ENCODE results near the gene OR6F1.
"Not testable (repeated sequence)": the region's sequence is repeated elsewhere in the genome, so short reads cannot be mapped to it uniquely, and the experiment has no call there.

OR6F1 gene

DNA sequence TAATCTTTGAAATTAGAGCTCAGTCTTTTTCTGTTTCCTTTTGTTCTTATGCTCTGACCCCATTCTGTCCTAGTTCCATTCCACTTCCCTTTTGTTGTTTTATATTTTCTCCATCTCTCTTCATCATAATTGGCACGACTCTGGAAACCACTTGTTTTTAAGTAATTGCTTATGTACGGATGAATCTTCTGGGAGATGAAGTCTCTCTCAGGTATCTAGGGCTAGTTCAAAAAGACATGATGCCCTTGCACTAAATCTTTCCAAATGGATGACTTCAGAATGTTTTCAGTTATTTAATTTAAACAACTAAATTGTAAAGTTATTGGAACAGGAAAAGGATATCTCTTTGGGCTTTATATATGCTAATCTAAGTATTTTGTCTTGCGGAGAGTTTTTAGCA lies at the start of gene OR6F1:
Gene OR6F1, minus strand, starts transcription at position 101 of the 400 bp plus-strand sequence. CDS start 3,891 bp downstream, outside the sequence.
- no peaks in the 10 kb centered on the region for H3K36me3 Mint-ChIP-seq
- no peak for ATAC-seq (replicated peaks)
- DNase-seq: no peak
- H3K4me1 Mint-ChIP-seq: no peaks in the 10 kb centered on the region
- H3K9me3 Mint-ChIP-seq: peaks cover 0 to 4% of the 10 kb centered on the region in 2 donors
- H3K27ac Mint-ChIP-seq: no peak within 1 kb of the TSS
- no peak within 1 kb of the TSS for H3K4me3 Mint-ChIP-seq
- H3K27me3 Mint-ChIP-seq: peaks cover 0 to 4% of the 10 kb centered on the region in 2 donors

DNA sequence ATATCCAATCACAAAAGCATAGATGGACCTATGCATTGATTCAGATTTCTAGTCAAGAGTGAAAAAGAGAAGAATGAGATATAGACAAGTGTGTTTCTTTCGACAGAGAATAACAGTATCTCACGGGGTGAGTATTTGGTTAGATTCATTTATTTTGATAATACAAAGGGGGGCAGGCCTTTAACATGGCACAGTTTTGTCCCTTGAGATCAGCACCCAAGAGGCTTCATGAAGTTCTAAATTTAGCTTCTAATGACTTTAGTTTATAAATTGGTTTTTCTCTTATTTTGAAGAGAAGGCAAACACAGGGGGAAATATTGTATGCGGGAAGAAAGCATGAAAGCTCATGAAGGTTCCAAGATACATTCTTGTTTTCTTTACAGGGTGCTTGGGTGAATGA lies 44.0 kb upstream of the OR6F1 start, which contains the start of gene OR1C1:
Gene OR1C1, minus strand, starts transcription at position 101 of the 400 bp plus-strand sequence. CDS start 2,150 bp downstream, outside the sequence.
- ATAC-seq (replicated peaks) (no peak), DNase-seq (no peak)
- Mint-ChIP-seq H3K9me3 (peaks cover 0 to 6% of the 10 kb centered on the region in 2 donors), H3K27me3 (no peaks in the 10 kb centered on the region), H3K4me3 (no peak within 1 kb of the TSS), H3K36me3 (no peaks in the 10 kb centered on the region), H3K27ac (no peak within 1 kb of the TSS), H3K4me1 (no peaks in the 10 kb centered on the region)

DNA sequence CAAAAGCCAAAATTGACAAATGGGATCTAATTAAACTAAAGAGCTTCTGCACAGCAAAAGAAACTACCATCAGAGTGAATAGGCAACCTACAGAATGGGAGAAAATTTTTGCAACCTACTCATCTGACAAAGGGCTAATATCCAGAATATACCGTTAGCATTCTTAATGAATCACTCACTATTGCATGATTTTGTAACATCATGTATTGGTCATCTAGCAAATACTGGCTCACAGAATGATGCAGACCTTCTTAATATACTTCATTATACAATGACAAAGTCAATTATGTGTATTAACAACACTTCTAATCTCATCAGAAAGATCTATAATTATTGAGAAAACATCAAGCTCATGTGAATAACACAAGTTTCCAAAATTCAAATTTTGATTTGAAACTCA lies 37.9 kb upstream of the OR6F1 start:
- H3K27ac Mint-ChIP-seq; H3K27me3 Mint-ChIP-seq; H3K4me3 Mint-ChIP-seq; ATAC-seq (replicated peaks); H3K36me3 Mint-ChIP-seq; DNase-seq; H3K4me1 Mint-ChIP-seq: not testable (repeated sequence)
- H3K9me3 Mint-ChIP-seq: peaks cover 5 to 19% of the 10 kb centered on the region in 2 donors

DNA sequence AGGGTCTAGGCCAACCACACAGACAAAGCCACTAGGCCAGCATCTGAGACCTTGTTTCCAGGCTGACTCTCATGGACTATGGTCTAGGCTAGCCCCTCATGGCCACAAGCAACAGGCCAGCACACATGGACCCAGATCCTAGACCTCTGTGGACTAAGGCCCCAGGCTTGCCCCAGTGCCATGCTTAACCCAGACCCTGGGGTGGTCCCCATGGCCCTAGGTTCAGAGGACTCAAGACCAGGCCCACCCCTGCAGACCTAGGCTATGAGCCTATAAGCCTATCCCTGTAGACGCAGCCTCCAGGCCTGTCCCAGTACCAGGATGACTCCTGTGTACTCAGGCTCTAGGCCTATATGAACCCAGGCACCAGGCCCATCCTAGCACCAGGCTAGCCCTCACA lies 33.4 kb upstream of the OR6F1 start:
- peaks cover 0 to 3% of the 10 kb centered on the region in 2 donors for H3K36me3 Mint-ChIP-seq
- H3K4me1 Mint-ChIP-seq: no peaks in the 10 kb centered on the region
- DNase-seq (no peak), ATAC-seq (replicated peaks) (no peak)
- H3K9me3 Mint-ChIP-seq: peaks cover 3 to 14% of the 10 kb centered on the region in 2 donors
- no peak overlapping the region for H3K4me3 Mint-ChIP-seq
- H3K27me3 Mint-ChIP-seq: no peaks in the 10 kb centered on the region
- no peak overlapping the region for H3K27ac Mint-ChIP-seq

DNA sequence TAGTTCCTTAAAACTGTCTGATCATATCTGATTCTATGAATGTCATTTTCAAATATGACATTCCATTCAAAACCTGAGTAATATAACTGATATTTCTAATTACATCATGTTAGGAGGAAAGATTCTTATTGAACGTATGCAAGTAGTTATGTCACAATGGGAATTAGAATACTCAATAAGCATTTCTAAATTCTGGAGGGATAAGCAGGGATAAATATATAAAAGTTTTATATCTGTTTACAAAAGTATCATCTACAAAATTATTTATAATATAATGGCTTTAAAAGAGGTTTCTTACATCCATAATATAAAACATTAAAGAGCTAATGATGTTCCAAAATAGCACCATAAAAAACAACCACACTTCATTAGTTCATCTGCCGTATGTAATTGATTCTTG lies 31.6 kb upstream of the OR6F1 start, which contains the start of gene OR14A2:
Gene OR14A2, minus strand, starts transcription at position 101 of the 400 bp plus-strand sequence.
- Mint-ChIP-seq H3K27me3 (no peaks in the 10 kb centered on the region), H3K9me3 (peaks cover 3 to 14% of the 10 kb centered on the region in 2 donors), H3K4me1 (no peaks in the 10 kb centered on the region), H3K36me3 (peaks cover 0 to 3% of the 10 kb centered on the region in 2 donors), H3K27ac (no peak within 1 kb of the TSS), H3K4me3 (no peak within 1 kb of the TSS)
- DNase-seq (no peak), ATAC-seq (replicated peaks) (no peak)

DNA sequence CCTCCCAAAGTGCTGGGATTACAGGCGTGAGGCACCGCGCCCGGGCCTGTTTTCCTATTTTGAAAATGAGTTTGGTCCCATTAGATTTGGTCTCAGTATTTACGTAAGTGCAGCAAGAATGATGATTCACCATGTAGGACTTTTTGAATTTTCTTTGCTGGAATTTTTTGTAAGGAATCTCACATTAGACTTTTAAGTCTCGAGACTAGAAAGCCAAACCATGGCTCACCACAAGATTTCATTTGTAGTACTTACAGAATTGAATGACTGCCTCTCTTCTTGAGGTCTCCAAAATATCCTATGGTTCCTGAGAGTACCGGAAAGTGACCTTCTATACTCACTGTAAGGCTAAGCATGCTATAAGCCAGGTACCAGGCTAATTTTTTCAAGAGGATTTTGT lies 31.2 kb upstream of the OR6F1 start:
- no peak for ATAC-seq (replicated peaks)
- no peaks in the 10 kb centered on the region for H3K27me3 Mint-ChIP-seq
- H3K27ac Mint-ChIP-seq: no peak overlapping the region
- no peak for DNase-seq
- peaks cover 3 to 14% of the 10 kb centered on the region in 2 donors for H3K9me3 Mint-ChIP-seq
- H3K4me1 Mint-ChIP-seq: no peaks in the 10 kb centered on the region
- H3K36me3 Mint-ChIP-seq: peaks cover 0 to 3% of the 10 kb centered on the region in 2 donors
- no peak overlapping the region for H3K4me3 Mint-ChIP-seq

DNA sequence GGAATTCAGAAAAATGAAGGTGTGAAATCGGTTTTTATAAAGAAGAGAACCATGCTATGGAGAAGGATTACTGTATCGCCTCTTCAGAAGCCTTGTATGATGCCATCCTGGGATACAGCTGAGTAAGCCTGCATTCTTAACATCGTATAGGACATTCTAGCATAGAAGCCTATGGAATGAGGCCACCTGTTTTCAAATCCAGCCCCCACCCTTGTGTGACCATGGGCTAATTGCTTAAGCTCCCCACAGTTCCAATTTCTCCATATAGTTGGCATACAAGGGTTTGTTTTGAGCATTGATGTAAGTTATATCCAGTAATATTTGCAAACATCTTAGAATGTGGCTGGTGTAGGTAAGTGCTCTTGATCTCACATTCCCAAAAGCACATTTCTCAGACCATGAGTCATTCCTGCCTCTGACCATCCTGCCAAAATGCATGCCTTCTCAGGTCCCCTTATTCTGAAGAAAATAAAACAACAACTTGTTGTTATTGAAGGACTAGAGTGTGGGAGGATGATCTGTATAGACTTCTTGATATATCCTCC lies 30.0 kb upstream of the OR6F1 start:
- Mint-ChIP-seq H3K4me1 (no peaks in the 10 kb centered on the region), H3K36me3 (peaks cover 0 to 3% of the 10 kb centered on the region in 2 donors), H3K27me3 (no peaks in the 10 kb centered on the region), H3K4me3 (no peak overlapping the region), H3K27ac (no peak overlapping the region), H3K9me3 (peaks cover 3 to 10% of the 10 kb centered on the region in 2 donors)
- ATAC-seq (replicated peaks) (no peak), DNase-seq (no peak)

DNA sequence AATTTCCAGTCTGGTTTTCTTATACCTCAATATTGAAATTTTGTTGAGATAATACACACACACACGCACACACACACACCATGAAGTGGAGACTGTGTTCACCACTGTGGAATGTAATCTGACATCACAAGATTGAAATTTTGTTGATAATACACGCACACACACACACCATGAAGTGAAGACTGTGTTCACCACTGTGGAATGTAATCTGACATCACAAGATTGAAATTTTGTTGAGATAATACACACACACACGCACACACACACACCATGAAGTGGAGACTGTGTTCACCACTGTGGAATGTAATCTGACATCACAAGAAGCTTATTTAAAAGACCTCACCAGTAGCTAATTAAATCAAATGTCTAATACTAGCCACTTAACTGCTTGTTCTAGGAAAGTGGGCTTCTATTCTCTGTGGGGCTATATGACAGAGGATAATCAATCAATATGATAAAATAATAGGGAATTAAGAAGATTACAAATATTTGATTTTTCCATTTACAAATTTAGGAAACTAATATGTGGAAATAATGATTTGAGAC lies 25.8 kb upstream of the OR6F1 start:
- H3K4me1 Mint-ChIP-seq; ATAC-seq (replicated peaks); H3K4me3 Mint-ChIP-seq; DNase-seq; H3K9me3 Mint-ChIP-seq; H3K27ac Mint-ChIP-seq; H3K36me3 Mint-ChIP-seq; H3K27me3 Mint-ChIP-seq: not testable (repeated sequence)

DNA sequence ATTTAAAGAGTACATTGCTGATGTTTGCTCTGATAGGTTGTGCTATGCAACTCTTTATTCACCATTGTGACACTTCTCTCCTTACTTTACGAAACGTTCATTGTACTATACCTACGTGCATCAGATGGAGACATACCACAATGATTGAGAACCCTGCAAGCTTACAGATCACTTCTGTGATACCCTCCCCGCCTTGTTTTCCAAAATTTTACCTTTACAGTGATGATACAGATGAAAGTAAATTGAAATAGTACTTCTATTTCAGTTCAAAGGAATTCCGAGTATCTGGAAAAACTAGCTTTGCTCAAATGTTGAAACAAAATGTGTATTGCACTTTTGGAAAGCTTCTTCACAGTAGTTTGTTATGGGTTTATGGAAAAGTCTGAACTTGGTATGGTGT lies 25.3 kb upstream of the OR6F1 start:
- H3K9me3 Mint-ChIP-seq: no peaks in the 10 kb centered on the region
- no peaks in the 10 kb centered on the region for H3K36me3 Mint-ChIP-seq
- H3K4me3 Mint-ChIP-seq: no peak overlapping the region

DNA sequence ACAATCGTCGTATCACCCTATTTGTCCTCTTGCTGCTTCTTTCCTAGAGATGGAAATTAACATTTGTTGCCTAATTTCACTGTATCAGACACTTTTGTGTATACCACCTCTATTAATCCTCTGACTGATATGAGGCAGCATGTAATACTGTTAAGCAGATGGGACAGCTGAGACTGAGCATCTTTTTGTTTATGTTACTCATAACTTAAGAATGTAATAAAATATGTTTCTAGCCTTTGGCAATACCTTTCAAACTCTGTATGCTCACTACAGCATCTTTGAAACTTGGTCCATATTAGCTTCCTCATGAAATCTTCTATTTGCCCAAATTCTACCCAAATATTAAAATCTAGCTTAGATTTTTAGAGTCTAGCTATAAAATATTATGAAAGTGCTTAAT lies 24.3 kb upstream of the OR6F1 start:
- H3K4me1 Mint-ChIP-seq: no peaks in the 10 kb centered on the region
- ATAC-seq (replicated peaks): no peak
- no peak overlapping the region for H3K4me3 Mint-ChIP-seq
- H3K9me3 Mint-ChIP-seq: no peaks in the 10 kb centered on the region
- H3K27me3 Mint-ChIP-seq: no peaks in the 10 kb centered on the region
- no peak for DNase-seq
- H3K36me3 Mint-ChIP-seq: no peaks in the 10 kb centered on the region
- no peak overlapping the region for H3K27ac Mint-ChIP-seq

More for the DNA sequence above, 25.3 kb upstream of the OR6F1 start:
- DNase-seq (no peak), ATAC-seq (replicated peaks) (no peak)
- H3K4me1 Mint-ChIP-seq: no peaks in the 10 kb centered on the region
- H3K27ac Mint-ChIP-seq: no peak overlapping the region
- H3K27me3 Mint-ChIP-seq: no peaks in the 10 kb centered on the region

DNA sequence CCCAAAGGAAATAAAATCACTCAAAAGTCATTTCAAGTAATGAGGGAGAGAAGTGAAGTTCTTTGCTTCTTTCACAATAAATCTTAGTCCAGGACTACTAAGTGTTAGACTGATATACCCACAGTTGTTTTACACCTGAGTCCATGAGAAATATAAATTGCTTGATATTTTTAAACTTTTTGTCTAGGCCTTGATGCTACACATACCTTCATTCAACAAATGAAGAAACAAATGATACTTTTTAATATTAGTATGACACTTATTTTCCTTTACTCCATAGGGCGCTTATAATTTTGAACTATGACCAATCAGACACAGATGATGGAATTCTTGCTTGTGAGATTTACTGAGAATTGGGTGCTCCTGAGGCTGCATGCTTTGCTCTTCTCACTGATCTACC lies 21.9 kb upstream of the OR6F1 start, which contains the start of gene OR14K1:
Gene OR14K1, plus strand, starts transcription at position 301 of the 400 bp plus-strand sequence. Its CDS starts 0 bp downstream, at position 301.
- Mint-ChIP-seq H3K36me3 (no peaks in the 10 kb centered on the region), H3K4me3 (no peak within 1 kb of the TSS), H3K27me3 (no peaks in the 10 kb centered on the region), H3K9me3 (no peaks in the 10 kb centered on the region), H3K4me1 (no peaks in the 10 kb centered on the region), H3K27ac (no peak within 1 kb of the TSS)
- no peak for ATAC-seq (replicated peaks)
- no peak for DNase-seq

DNA sequence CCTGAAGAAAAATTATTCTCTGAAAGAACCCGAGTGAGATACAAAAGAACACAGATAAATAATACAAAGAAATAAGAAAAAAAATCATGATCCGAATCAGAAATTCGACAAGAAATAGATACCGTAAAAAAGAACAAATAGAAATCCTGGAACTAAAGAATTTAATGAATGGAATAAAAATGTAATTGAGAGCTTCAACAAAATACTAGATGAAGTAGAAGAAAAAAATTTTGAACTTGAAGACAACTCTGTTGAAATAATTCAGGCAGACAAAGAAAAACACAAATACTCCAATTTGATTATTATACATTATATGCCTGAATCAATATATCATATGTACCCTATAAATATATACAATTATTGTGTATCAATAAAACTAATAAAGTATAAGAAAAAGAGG lies 4.8 kb upstream of the OR6F1 start:
- Mint-ChIP-seq H3K9me3 (peaks cover 4 to 7% of the 10 kb centered on the region in 2 donors), H3K4me3 (no peak overlapping the region), H3K36me3 (no peaks in the 10 kb centered on the region), H3K4me1 (no peaks in the 10 kb centered on the region), H3K27me3 (no peaks in the 10 kb centered on the region), H3K27ac (no peak overlapping the region)
- no peak for ATAC-seq (replicated peaks)
- DNase-seq: no peak

DNA sequence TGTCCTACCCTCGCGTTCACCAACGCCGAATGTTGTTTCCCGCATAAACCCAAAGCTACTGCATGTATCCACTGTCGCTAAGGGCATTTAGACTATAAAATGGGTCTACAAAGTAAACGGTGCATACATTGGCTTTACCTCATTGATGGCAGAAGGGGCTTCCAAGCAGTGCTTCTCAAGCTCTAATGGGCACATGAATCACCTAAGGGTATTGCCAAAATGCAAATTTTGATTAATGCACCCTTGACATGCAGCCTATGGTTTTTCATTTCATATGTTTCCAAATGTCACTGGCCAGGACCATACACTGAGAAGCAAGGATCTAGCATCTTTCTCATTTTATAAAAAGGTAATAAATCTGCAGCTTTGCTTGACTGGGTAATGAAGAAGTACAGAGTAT lies 2.7 kb downstream of the OR6F1 start:
- H3K4me1 Mint-ChIP-seq: no peaks in the 10 kb centered on the region
- H3K27ac Mint-ChIP-seq: no peak overlapping the region
- no peaks in the 10 kb centered on the region for H3K36me3 Mint-ChIP-seq
- H3K27me3 Mint-ChIP-seq: peaks cover 0 to 4% of the 10 kb centered on the region in 2 donors
- peak; percentile 63 to 68 for ATAC-seq (replicated peaks)
- DNase-seq: no peak
- no peak overlapping the region for H3K4me3 Mint-ChIP-seq
- H3K9me3 Mint-ChIP-seq: no peaks in the 10 kb centered on the region

DNA sequence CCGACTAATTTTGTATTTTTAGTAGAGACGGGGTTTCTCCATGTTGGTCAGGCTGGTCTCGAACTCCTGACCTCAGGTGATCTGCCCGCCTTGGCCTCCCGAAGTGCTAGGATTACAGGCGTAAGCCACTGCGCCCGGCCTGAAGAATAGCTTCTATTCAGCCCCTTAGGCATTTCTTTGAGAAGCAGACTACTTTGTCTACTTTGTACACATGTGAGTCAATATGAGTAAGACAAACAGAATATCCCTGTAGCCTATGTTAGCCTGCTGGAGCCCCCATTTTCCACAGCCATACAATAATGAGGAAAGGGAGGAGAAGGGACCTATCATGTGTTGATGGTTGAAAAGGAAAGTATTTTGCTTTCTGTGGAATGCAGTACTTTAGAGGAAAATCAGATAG lies 5.8 kb downstream of the OR6F1 start:
- ATAC-seq (replicated peaks); H3K27me3 Mint-ChIP-seq; H3K9me3 Mint-ChIP-seq; H3K4me1 Mint-ChIP-seq; DNase-seq; H3K27ac Mint-ChIP-seq; H3K4me3 Mint-ChIP-seq; H3K36me3 Mint-ChIP-seq: not testable (repeated sequence)

DNA sequence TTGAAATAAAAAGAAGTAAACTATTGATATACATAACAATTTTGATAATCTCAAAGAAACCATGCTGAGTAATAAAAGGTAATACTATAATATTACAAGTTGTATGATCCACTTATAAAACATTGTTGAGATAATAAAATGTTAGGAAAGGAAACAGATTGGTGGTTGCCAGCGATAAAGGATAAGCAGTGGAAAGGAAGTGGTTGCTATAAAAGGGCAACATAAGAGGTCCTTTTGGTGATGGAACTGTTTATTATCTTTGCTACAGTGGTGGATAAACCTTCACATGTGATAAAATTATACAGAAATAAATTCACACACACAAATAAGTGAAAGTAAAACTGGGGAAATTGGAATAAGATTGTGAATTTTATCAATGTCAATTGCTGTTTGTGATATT lies 15.1 kb downstream of the OR6F1 start:
- no peaks in the 10 kb centered on the region for H3K36me3 Mint-ChIP-seq
- peaks cover 0 to 6% of the 10 kb centered on the region in 2 donors for H3K27me3 Mint-ChIP-seq
- ATAC-seq (replicated peaks) (no peak), DNase-seq (no peak)
- H3K4me3 Mint-ChIP-seq: no peak overlapping the region
- H3K4me1 Mint-ChIP-seq: no peaks in the 10 kb centered on the region
- no peak overlapping the region for H3K27ac Mint-ChIP-seq
- H3K9me3 Mint-ChIP-seq: no peaks in the 10 kb centered on the region
